BLaER1 treated with 17β-estradiol and CSF1 and Interleukin-3, amounts not matched to agents 10 nM and 100 nM (cell line): ENCODE data around the gene LAMA2.

Experiments used
- H3K27ac ChIP-seq, 11 experiments: shearing (Covaris generic); formaldehyde crosslinking; 2 replicates each; pipeline ENCODE4 v1.8.1; 2022
- H3K27me3 ChIP-seq, 11 experiments: shearing (Covaris generic); formaldehyde crosslinking; 2 replicates each; pipeline ENCODE4 v1.8.1; 2022
- H3K36me3 ChIP-seq, 11 experiments: shearing (Covaris generic); formaldehyde crosslinking; 2 replicates each; pipeline ENCODE4 v1.8.1; 2022
- H3K4me1 ChIP-seq, 10 experiments: shearing (Covaris generic); formaldehyde crosslinking; 2 replicates each; pipeline ENCODE4 v1.8.1; 2022
- H3K4me2 ChIP-seq, 11 experiments: shearing (Covaris generic); formaldehyde crosslinking; 2 replicates each; pipeline ENCODE4 v1.8.1; 2022
- H3K4me3 ChIP-seq, 10 experiments: shearing (Covaris generic); formaldehyde crosslinking; 2 replicates each; pipeline ENCODE4 v1.8.1; 2022
- H3K9ac ChIP-seq, 11 experiments: shearing (Covaris generic); formaldehyde crosslinking; 2 replicates each; pipeline ENCODE4 v1.8.1; 2022
- H3K9me3 ChIP-seq, 11 experiments: shearing (Covaris generic); formaldehyde crosslinking; replicated peaks in 1 of 11; 2 replicates each; pipeline ENCODE4 v1.8.1; 2022
- H4K20me1 ChIP-seq, 11 experiments: shearing (Covaris generic); formaldehyde crosslinking; 2 replicates each; pipeline ENCODE4 v1.8.1; 2022
- Cebpa-rat ChIP-seq, 11 experiments: shearing (Covaris generic); IDR thresholded peaks; 2 replicates each; pipeline ENCODE4 v1.8.1; 2022

Gene LAMA2

DNA sequence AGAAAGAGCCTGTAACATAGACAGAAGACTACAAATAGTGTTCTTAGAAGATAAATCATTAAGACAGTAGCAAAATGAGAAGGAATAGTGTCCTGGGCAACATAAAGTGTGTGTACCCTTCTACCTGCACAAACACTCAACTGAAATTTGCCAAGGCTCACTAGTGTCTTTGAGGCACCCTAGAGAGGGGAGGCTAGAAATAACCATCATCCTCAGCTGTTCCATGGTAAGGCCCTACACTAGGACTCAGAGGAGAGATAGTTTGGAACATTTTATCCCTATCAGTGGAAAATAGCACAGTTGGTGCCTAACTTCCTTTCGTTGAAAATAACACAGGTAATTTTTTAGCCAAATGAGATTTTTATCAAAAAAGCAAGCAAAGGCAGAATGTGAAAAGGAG, 230.7 kb downstream of the LAMA2 start:
- Histone ChIP-seq H3K4me1 (peaks cover 0 to 43% (median 0%) of the 10 kb centered on the region in 10 experiments; a peak in 6 of 20 replicates), H3K9me3 (no peaks in the 10 kb centered on the region), H3K4me2 (peak overlapping the region in 2 of 11 experiments; percentile 21 to 49; a peak in 2 of 22 replicates), H3K27ac (0 out of 22 replicates have a peak overlapping the region, but pooled peaks of 1 of the 11 experiments have one; percentile 22), H3K36me3 (no peaks in the 10 kb centered on the region), H3K4me3 (no peak overlapping the region), H3K27me3 (no peaks in the 10 kb centered on the region), H3K9ac (no peak overlapping the region), H4K20me1 (no peaks in the 10 kb centered on the region)
- no peak for TF ChIP-seq Cebpa-rat (IDR thresholded peaks at IDR 0.05)

DNA sequence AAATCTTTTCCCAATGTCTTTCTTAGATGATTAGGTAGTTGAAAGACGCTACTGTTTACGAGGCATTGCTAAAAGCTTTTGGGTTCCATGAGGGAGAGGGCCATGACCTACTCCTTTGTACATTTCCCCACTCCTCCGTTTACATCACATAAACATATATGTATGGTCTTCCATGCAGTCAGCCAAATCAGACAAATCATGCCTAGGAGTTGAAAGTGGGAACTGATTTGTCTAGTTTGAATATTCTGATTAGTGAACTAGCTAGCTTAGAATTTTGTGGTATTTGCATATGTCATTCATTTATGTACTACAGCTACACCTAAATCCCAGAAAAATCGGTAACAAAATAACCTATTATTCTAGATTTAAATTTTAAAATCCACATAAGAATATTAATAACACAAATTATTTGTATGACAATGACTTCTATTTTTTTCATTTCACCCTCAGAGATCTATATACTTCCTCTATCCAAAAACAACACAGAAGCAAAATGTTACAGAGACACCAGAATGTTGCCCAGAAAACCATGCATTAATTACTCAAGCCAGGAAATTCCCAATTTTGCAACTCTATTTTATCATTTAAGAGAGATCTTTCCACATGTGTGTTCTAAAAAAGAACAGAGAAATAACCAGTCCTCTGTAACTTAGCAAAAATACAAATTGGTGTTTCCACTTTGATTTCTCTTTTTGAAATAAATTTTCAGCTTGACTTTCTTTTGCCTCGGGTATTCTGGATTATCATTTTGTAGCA, 231.9 kb downstream of the LAMA2 start:
- Histone ChIP-seq H3K27me3 (no peaks in the 10 kb centered on the region), H4K20me1 (no peaks in the 10 kb centered on the region), H3K4me1 (peaks cover 0 to 43% (median 0%) of the 10 kb centered on the region in 10 experiments; a peak in 6 of 20 replicates), H3K4me3 (no peak overlapping the region), H3K9me3 (no peaks in the 10 kb centered on the region), H3K4me2 (peak overlapping the region in 3 of 11 experiments; percentile 31 to 62 (median 49); a peak in 5 of 22 replicates), H3K9ac (peak overlapping the region in 2 of 11 experiments; percentile 45 to 63; a peak in 3 of 22 replicates), H3K36me3 (no peaks in the 10 kb centered on the region), H3K27ac (peak overlapping the region in 3 of 11 experiments; percentile 64 to 84 (median 69); a peak in 6 of 22 replicates)
- no peak; a peak in 1 of 22 replicates for TF ChIP-seq Cebpa-rat (IDR thresholded peaks at IDR 0.05)

DNA sequence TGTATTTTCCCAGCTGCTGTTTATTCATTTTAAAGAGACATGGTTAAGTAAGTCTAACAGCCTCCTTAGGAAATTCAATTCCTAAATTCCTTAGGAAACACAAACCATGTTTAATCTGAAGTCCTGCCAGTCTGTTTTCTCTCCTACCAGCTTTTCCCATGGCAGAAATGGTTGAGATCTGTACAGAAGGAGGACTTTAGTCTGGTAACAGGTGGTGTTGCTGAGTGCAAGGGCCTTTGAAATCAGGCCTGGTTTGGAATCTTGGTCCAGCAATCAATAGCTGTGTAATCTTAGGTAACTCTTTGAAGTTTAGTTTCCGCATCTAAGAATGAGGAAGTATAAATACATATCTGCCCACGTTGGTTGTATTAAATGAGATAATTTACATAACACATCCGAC, 232.5 kb downstream of the LAMA2 start:
- H3K27ac ChIP-seq: peak overlapping the region in 3 of 11 experiments; percentile 64 to 84 (median 69); a peak in 6 of 22 replicates
- TF ChIP-seq Cebpa-rat (IDR thresholded peaks at IDR 0.05): no peak
- peaks cover 0 to 43% (median 0%) of the 10 kb centered on the region in 10 experiments; a peak in 6 of 20 replicates for H3K4me1 ChIP-seq
- no peaks in the 10 kb centered on the region for H4K20me1 ChIP-seq
- H3K4me2 ChIP-seq: peak overlapping the region in 3 of 11 experiments; percentile 31 to 49 (median 45); a peak in 5 of 22 replicates
- H3K9me3 ChIP-seq: no peaks in the 10 kb centered on the region
- H3K27me3 ChIP-seq: no peaks in the 10 kb centered on the region
- H3K4me3 ChIP-seq: no peak overlapping the region
- no peaks in the 10 kb centered on the region for H3K36me3 ChIP-seq
- peak overlapping the region in 2 of 11 experiments; percentile 45 to 63; a peak in 3 of 22 replicates for H3K9ac ChIP-seq

DNA sequence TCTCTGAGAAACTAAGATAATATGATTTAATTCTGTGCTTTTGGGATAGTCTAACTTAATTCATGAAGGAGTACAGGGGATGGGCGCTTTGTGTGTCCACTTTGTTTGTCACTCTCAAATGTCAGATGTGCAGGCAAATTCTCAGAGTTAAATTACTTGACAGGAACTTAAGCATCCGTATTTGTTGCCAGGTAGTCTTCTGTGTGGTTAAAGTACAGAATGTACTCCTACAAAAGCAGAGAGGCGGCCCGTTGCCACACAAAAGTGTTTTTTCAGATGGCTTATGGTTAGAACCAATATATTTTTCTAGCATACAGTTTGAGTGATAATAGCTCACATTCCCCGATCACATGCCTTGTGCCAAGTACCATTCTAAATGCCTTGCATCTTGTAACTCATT, 234.4 kb downstream of the LAMA2 start:
- H3K9ac ChIP-seq: no peak overlapping the region
- H3K27ac ChIP-seq: no peak overlapping the region
- H3K4me1 ChIP-seq: peaks cover 0 to 40% (median 0%) of the 10 kb centered on the region in 10 experiments; a peak in 6 of 20 replicates
- TF ChIP-seq Cebpa-rat (IDR thresholded peaks at IDR 0.05): no peak
- H3K4me2 ChIP-seq: no peak overlapping the region
- H3K27me3 ChIP-seq: no peaks in the 10 kb centered on the region
- no peaks in the 10 kb centered on the region for H3K9me3 ChIP-seq
- H3K4me3 ChIP-seq: no peak overlapping the region
- no peaks in the 10 kb centered on the region for H3K36me3 ChIP-seq
- H4K20me1 ChIP-seq: no peaks in the 10 kb centered on the region

DNA sequence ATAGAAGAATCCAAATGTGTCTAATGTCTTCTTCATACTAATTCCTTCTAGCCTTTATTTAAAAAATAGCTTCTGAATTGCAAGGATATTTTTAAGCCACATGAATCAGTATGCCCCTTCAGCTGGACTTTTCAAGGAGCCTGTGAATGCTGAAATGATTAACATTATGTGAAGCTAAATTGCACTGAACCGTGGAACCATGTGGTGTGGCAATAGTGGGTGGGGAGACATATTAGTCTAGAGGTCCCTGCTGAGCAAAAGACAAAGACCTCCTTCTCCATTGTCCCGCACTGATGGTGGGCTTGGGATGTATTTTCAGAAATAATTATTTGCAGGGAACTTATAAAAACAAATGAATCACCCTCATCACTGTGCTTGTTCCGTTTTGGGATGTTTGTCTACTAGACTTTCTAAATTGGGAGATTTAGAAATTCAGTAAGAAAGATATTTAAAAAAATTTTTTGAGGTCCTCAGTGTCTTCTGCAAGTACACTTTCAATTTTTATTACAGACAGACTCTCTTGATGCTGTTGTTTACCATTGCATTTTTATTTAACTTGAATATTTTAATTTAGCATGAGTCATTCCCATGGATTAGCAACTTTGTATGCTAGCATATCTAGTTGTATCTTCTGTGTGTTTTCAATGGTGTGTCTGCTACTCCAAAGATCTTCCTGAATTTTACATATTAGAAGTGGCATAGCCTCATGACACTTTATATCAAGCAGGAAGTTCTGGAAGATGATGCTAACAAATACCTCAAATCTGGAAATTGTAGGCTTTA, 238.1 kb downstream of the LAMA2 start:
- H3K9ac ChIP-seq: no peak overlapping the region
- H3K4me2 ChIP-seq: no peak overlapping the region
- no peaks in the 10 kb centered on the region for H3K27me3 ChIP-seq
- no peak overlapping the region for H3K4me3 ChIP-seq
- H3K36me3 ChIP-seq: no peaks in the 10 kb centered on the region
- H3K9me3 ChIP-seq: no peaks in the 10 kb centered on the region
- no peak overlapping the region for H3K27ac ChIP-seq
- peaks cover 0 to 14% (median 0%) of the 10 kb centered on the region in 10 experiments; a peak in 5 of 20 replicates for H3K4me1 ChIP-seq
- no peaks in the 10 kb centered on the region for H4K20me1 ChIP-seq
- TF ChIP-seq Cebpa-rat (IDR thresholded peaks at IDR 0.05): no peak

DNA sequence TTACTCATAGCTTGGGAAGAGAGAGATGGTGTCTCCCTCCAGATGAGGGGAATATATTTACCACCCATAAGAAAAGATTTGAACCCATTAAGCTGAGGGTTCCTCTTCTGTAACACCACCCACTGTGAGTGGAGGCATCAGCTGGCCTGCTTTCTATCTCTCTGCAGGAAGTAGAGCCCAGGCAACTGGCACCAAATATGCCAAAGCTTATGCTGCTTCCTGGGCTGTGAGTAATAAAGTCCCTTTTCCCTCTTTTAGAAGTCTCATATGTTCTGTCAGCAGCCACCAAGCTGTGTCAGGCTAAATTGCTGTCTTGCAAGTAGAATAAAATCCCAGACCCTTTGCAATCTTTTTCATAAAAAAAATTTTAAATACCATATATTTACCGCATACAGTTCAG, 241.4 kb downstream of the LAMA2 start:
- no peak for TF ChIP-seq Cebpa-rat (IDR thresholded peaks at IDR 0.05)
- no peaks in the 10 kb centered on the region for H3K36me3 ChIP-seq
- H3K4me2 ChIP-seq: peak overlapping the region in 3 of 11 experiments; percentile 15 to 58 (median 28); a peak in 3 of 22 replicates
- no peak overlapping the region for H3K27ac ChIP-seq
- H3K4me3 ChIP-seq: no peak overlapping the region
- H3K9ac ChIP-seq: no peak overlapping the region
- no peaks in the 10 kb centered on the region for H3K27me3 ChIP-seq
- peaks cover 0 to 18% (median 0%) of the 10 kb centered on the region in 10 experiments; a peak in 5 of 20 replicates for H3K4me1 ChIP-seq
- no peaks in the 10 kb centered on the region for H3K9me3 ChIP-seq
- no peaks in the 10 kb centered on the region for H4K20me1 ChIP-seq

DNA sequence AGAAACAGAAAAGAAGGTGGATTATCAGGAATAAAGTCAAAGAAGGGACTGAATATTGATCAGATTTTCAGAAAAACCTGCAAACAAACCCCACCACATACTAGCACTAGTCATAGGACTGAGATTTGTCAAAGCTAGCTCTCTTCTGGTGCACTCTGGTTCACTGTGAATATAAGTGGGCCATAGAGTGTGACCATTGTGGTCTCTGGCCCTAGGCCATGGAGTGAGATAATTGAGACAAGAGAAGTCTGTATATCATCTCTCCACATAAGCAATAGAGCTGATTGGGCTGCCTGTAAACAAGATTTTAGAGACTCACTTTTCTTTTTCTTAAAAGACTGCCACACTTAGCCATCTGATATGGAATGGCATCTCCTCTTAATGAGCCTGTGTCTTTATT, 247.2 kb downstream of the LAMA2 start:
- Histone ChIP-seq H3K4me2 (no peak overlapping the region), H3K4me3 (no peak overlapping the region), H3K4me1 (peaks cover 0 to 7% (median 0%) of the 10 kb centered on the region in 10 experiments; a peak in 1 of 20 replicates), H3K36me3 (no peaks in the 10 kb centered on the region), H3K9me3 (no peaks in the 10 kb centered on the region), H3K27ac (no peak overlapping the region), H4K20me1 (no peaks in the 10 kb centered on the region), H3K27me3 (no peaks in the 10 kb centered on the region), H3K9ac (no peak overlapping the region)
- no peak for TF ChIP-seq Cebpa-rat (IDR thresholded peaks at IDR 0.05)

DNA sequence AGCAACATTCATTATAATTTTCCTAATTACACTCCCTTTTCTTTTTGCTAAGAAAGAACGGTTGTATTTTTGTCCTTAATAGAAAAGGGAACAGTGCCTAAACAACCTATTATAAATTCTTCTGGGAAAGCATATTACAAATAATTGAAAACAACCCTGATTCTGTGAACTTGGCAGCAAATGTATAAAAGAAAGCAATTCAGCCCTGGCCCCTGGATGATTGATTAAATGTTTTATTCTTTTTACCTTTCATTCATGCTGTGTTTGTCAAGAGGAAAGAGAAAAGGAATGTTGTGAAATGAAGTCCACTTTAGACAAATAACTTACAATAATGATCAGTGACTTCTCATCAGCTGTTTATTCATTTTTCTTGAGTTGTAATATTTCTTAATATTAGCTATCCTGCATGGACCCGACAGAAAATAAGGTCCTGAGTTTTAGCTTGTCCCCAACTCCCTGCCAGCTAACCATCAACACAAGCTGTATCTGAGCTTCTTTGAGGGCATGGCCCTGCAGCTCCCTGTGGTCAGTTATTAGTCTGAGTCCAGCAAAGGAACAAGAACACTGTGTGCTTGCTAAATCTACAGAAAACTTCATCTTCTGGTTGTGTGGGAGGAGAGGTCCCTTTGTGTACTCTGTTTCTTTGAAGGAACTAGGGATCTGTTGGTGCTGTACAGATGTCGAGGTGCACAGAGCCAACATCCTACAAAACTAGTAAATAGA, 248.2 kb downstream of the LAMA2 start:
- Histone ChIP-seq H3K4me1 (peaks cover 0 to 7% (median 0%) of the 10 kb centered on the region in 10 experiments; a peak in 1 of 20 replicates), H4K20me1 (no peaks in the 10 kb centered on the region), H3K36me3 (no peaks in the 10 kb centered on the region), H3K4me2 (no peak overlapping the region), H3K4me3 (no peak overlapping the region), H3K27ac (no peak overlapping the region), H3K27me3 (no peaks in the 10 kb centered on the region), H3K9ac (no peak overlapping the region), H3K9me3 (no peaks in the 10 kb centered on the region)
- no peak for TF ChIP-seq Cebpa-rat (IDR thresholded peaks at IDR 0.05)
